AG09309 (cell line): Measurements from ENCODE around the gene RUNX2.

Source experiments
- DNase-seq: peaks from one replicate; pipeline ENCODE4 v3.0.0-alpha.2; 2010; ENCODE audit warnings: low read depth
- H3K4me3 ChIP-seq: 2 replicates; pipeline ENCODE4 v1.5.1; 2011; ENCODE audit warnings: mild to moderate bottlenecking, low read depth, low read length, moderate library complexity; ENCODE audit not compliant: control insufficient read depth
- TF ChIP-seq, protein P1 (sequence below): IDR thresholded peaks from 2 replicates; pipeline ENCODE4 v1.5.1; 2011; ENCODE audit warnings: mild to moderate bottlenecking, low read depth, low read length, inconsistent platforms; ENCODE audit not compliant: insufficient read depth, control insufficient read depth; ENCODE audit errors: missing control alignments

RUNX2 gene

DNA sequence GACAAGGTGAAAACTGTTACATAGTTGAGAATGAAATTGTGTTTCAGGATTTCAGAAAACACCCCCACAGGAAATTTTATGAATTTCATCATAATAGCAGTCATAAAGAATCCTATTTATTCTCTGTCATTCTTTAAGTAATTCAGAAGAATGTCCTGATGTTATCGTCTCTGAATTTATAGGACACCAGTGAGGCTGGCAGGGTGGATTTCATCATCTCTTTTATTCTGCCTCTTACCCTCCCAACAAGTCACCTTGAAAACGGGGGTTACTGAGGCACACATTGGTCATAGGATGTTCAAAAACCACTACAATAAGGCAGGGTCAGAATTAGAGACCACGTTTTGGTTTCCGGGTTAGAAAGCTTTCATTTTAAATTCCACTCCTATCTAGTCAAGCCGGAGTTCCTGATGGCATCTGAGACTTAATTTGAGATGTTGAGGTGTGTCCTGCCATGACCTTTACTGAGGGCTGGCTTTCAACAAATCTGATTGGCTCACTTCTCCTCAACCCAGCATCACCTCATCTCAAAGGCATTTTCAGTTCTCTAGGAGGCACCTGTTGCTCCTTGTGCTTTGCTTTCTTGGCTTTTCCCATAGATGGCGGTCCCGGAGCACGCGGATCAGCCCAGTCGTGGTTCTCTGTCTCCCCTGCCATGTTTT is 280.3 kb downstream of the RUNX2 start:
- no peak for DNase-seq
- TF ChIP-seq, protein P1, sequence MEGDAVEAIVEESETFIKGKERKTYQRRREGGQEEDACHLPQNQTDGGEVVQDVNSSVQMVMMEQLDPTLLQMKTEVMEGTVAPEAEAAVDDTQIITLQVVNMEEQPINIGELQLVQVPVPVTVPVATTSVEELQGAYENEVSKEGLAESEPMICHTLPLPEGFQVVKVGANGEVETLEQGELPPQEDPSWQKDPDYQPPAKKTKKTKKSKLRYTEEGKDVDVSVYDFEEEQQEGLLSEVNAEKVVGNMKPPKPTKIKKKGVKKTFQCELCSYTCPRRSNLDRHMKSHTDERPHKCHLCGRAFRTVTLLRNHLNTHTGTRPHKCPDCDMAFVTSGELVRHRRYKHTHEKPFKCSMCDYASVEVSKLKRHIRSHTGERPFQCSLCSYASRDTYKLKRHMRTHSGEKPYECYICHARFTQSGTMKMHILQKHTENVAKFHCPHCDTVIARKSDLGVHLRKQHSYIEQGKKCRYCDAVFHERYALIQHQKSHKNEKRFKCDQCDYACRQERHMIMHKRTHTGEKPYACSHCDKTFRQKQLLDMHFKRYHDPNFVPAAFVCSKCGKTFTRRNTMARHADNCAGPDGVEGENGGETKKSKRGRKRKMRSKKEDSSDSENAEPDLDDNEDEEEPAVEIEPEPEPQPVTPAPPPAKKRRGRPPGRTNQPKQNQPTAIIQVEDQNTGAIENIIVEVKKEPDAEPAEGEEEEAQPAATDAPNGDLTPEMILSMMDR = no peak
- no peak overlapping the region for H3K4me3 ChIP-seq

DNA sequence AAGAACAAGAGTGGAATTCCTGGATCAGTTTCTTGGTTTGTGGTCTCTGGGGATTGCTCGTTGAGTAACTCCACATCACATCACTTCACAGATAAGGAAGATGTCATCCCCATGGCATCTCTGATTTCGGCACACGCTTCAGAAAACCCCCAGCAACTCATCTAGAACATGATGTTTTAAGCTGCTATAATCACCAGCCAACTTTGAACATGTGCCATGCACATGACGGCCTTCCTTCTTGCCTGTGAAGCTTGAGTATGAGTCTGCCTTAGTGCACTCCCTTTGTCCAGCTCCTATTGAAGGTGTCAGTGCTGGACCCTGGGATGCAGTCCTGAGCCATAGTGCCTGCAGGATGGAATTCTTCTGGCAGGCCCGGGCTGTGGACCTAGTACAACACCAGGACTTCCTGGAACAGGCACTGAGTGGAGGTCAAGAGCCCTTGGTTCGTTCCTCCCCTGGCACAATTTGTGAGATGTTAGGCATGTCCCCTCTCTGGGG is 281.1 kb downstream of the RUNX2 start:
- TF ChIP-seq, protein P1 = no peak
- no peak for DNase-seq
- no peak overlapping the region for H3K4me3 ChIP-seq

DNA sequence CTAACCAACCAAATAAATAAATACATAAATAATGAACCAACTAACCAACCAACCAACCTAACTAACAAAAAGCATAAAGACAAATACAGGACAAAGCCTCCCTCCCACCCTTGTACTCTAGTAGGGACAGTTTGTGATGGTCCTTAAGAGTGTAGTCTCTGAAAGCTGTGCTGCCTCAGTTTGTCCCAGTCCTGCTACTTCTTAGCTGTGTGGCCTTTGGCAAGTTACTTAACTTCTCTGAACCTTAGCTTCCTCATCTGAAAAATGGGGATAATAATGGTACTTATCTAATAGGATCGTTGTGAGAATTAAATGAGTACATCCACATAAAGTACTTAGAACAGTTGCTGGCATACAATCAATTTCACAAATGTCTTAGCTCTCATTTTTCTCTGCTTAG is 282.2 kb downstream of the RUNX2 start:
- TF ChIP-seq, protein P1 = no peak
- no peak overlapping the region for H3K4me3 ChIP-seq
- no peak for DNase-seq

DNA sequence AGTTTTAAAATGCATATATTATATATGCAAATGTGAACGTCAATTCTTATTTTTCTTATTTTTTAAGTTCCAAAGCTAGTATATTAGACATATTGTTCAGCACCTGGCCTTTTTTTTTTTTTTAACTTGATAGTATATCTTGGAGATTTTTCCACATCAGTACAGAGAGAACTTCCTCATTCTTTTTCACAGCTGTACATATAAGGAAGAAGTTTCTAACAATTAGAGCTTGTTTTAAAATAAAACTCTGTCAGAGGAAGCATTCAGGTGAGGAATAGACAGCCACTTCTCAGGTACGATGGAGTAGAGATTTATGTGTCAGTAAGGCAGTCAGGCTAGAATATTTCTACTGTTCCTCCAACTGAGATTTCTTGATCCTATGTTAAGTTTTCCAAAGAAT is 282.7 kb downstream of the RUNX2 start:
- TF ChIP-seq, protein P1 = no peak
- no peak for DNase-seq

DNA sequence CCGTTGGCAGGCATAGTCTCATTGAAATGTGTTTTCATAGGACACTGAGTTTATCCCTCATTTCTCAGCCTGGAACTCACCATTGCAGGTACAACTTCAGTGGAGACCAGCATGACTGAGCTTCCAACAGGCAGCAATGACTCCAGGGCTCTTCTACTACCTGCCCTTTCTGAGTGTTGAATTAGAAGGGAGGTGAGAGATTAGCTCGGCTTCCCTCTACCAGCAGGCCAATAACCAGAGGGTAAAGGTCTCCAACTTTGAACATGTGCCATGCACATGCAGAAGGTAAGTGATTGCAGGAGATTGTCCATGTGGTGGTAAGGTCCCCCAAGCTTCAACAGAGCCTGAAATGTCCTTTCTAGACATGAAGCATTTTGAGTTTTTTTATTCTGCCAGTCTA is 283.4 kb downstream of the RUNX2 start:
- H3K4me3 ChIP-seq = no peak overlapping the region
- TF ChIP-seq, protein P1 = no peak
- no peak for DNase-seq

More for the DNA sequence above, 282.7 kb downstream of the RUNX2 start:
- no peak overlapping the region for H3K4me3 ChIP-seq

DNA sequence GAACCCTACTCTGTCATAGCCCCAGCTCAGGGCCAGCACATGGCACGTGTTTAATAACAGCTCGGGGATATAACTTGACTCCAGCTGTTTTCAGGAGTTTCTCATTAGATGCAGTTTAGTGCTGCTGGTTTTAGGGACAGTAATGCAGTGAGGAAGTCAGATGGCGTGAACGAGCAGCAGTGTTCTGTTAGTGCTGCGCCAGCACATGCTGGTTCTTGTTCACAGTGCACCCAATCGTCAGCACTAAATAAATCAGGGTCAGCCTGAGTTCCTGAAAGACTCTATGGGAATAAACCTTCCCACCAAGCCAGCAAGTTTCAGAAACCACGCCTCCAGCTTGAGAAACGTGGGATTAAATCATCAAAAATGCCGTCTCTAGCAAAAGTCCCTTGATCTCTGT is 285.5 kb downstream of the RUNX2 start:
- DNase-seq = no peak
- H3K4me3 ChIP-seq = no peak overlapping the region
- TF ChIP-seq, protein P1 = no peak
